ENCODE results near the gene SNX2.

SNX2 gene

DNA sequence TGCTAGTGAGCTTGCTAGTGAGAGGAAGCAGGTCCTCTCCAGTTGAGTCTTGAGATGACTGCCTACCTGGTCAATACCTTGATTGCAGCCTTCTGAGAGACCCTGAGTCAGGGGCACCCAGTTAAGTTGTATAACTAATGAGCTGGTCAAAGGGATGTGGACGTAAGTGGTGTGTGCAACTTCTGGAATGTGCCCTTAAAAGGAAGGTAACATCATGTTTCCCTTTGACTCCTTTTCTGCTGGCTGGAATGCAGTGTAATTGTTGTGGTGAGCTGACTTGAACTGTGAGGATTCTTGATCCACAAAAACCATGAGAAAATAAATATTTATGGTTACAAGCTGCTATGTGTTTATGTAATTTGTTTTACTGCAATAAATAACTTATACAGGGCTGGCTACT lies 2.4 kb upstream of the SNX2 start:
- DNase-seq (ENCODE audit: low read depth) = no peak

- DNase-seq (ENCODE audit: low read depth) = no peak
Observed at GRCh38 chr5:122773619-122774018, 1.3 kb upstream of the SNX2 start.

DNA sequence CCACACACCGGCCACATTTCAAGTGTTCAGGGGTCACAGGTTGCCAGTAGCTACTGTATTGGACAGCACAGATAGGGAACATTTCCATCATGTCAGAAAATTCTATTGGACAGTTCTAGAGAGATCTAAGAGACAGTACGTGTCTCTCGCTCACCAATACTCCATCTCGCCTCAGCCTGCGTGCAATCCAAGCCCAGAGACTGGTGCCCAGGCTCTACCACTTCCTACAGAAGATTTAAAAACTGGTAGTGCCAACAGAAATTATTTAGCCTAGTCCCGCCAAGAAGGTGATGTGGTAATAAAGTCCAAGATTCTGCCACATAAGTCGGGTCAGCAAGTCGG lies 390 bp upstream of the SNX2 start:
- DNase-seq (ENCODE audit: low read depth) = no peak

- DNase-seq (ENCODE audit: low read depth) = no peak
Observed at GRCh38 chr5:122775550-122776542, 966 bp downstream of the SNX2 start.

- no peak for DNase-seq (ENCODE audit: low read depth)
Observed at GRCh38 chr5:122778157-122778556, 3.3 kb downstream of the SNX2 start.

DNA sequence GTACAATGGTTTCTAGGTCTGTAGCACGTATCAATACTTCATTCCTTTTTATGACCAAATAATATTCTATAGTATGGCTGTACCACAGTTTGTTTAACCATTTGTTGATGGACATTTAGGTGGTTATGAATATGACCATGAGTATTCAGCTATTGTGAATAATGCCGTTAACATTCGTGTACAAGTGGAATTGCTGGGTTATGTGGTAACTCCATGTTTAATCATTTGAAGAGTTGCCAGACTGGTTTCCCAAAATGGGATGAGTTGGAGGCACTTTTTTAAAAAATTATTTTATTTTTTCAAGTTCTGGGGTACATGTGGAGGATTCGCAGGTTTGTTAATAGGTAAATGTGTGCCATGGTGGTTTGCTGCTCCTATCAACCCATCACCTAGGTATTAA lies 4.6 kb downstream of the SNX2 start:
- DNase-seq (ENCODE audit: low read depth) = no peak

- DNase-seq (ENCODE audit: low read depth) = no peak
Observed at GRCh38 chr5:122780296-122780695, 5.4 kb downstream of the SNX2 start.

- no peak for DNase-seq (ENCODE audit: low read depth)
Observed at GRCh38 chr5:122781465-122781864, 6.6 kb downstream of the SNX2 start.

DNA sequence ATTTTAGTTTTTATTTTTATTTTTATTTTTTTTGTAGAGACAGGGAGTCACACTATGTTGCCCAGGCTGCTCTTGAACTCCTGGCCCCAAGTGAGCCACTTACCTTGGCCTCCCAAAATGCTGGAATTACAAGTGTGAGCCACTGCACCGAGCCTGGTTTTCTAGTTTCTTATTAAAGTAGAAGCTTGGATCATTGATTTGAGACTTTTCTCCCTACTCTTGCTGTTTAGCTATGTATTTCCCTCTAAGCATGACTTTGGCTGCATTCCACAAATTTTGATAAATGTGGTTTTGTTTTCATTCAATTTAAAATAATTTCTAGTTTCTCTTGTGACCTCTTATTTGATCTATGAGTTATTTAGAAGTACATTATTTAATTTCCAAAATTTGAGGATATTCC lies 10.4 kb downstream of the SNX2 start:
- DNase-seq (ENCODE audit: low read depth) = no peak

GRCh38 chr5:122788371-122788770 lies 13.5 kb downstream of the SNX2 start:
- DNase-seq (ENCODE audit: low read depth) = no peak

- DNase-seq (ENCODE audit: low read depth) = no peak
Observed at GRCh38 chr5:122788996-122789395, 14.1 kb downstream of the SNX2 start.

DNA sequence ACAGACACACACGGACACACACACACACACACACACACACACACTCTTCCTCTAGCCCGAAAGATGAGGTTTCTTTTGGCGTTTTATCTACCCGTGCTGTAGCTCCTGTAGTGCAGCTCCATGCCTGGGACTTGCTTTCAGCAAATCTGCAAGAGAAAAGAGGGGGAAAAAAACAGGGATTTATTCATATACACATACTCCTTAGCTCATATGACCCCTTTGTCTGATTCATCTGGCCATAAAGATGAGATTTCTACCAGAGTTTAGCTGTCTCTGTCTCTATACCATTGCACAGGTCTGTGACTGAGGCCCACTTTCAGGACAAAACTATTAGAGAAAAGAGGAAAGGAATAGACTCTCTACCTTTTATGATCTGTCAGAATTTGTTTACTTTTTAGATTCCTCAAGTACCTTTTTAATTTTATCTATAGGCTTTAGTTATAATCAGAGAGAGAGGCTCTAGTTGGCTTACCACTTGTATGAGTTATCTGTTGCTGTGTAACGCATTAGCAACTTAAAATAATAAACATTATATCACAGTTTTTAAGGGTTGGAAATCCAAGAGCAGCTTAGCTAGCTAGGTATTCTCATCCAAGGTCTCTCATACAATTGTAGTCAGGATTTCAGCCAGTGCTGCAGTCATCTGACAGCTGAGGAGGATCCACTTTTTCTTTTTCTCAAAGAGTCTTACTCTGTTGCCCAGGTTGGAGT lies 14.7 kb downstream of the SNX2 start:
- no peak for DNase-seq (ENCODE audit: low read depth)

DNA sequence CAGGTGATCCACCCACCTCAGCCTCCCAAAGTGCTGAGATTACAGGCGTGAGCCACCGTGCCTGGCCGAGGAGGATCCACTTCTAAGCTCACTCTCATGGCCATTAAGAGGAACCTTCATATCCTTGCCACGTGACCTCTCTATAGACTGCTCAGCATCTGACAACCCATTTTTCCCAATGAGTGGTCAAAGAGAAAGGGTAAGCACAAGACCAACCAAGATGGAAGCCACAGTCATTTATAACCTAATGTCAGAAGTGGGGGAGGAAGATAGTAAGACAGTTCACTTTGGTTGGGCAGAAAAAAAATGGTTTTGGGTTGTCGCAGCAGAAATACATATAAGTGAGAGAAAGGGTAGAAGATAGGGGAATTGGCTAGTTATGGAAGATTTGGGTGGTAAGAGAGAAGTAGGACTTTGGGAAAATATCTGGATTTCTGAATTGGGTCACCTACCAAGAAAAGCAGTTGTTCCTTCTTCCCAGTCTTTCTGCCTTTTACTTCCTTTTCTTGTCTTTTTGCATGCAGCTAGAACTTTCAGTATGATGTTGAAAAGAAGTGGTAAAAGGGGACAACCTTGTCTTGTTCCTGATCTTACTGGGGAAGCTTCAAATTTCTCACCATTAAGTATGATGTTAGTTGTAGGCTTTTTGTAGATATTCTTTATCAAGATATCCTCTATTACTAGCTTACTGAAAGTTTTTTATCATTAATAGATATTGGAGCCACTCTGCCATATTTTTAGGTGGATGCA lies 15.6 kb downstream of the SNX2 start:
- DNase-seq (ENCODE audit: low read depth) = no peak

GRCh38 chr5:122805481-122805880 lies 30.6 kb downstream of the SNX2 start:
- DNase-seq (ENCODE audit: low read depth) = no peak

GRCh38 chr5:122810405-122810804 lies 35.5 kb downstream of the SNX2 start:
- DNase-seq (ENCODE audit: low read depth) = no peak

DNA sequence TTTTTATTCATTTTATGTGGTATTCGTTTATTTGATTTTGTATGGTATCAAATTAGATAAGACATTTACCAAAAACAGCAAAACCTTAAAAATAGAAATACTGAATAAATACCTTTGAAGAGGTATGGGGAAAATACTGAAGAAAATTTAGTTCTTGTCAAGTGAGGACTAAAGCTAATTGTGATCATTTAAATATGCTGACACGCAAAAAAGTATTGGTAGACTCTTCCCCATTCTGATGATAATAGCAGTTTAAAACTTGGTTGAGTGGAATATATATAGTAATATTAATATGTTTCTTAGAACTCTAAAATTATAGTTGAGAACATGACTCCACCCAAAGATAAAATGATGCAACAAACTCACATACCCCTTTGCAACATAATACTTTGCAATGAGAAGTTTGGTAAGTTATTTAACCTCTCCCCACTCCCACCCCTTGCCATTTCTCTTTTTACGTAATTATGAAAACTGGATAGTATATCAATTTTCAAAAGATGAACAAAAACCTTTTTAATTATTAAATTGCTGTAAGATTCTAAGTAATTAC lies 40.4 kb downstream of the SNX2 start:
- no peak for DNase-seq (ENCODE audit: low read depth)

DNA sequence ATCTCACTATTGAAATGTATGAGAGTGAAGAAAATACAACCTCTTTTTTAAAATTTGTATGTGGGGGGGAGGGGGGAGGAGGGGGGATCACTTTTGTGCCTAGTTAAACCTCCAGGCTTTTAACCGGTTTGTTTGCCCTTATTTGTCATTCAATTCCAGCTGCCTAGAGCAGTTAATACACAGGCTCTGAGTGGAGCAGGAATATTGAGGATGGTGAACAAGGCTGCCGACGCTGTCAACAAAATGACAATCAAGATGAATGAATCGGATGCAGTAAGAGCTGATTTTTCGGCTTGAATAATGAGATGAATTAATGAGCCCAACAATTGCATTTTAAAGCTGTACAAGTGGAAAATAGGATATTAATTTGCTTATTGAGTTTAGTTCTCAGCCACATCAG lies 41.9 kb downstream of the SNX2 start:
- no peak for DNase-seq (ENCODE audit: low read depth)

DNA sequence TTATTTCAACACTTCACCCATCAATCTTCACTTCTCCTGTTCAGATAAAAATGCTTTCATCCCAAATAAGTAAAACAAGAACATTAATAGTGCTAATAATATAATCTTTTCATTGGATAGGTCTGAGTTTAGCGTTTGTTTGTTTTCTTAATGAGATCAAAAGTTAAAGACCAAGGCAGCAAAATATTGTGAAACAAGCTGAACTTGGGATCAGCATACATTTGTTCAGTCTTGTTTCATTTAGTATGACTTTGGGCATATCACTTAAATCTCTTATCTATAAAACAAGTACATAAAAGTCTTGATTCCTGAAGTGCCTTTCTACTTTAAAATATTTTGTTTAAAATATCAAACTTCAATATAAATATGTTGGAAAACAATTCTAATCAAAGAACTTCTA lies 57.1 kb downstream of the SNX2 start:
- DNase-seq (ENCODE audit: low read depth) = no peak

GRCh38 chr5:122835681-122836080 lies 60.8 kb downstream of the SNX2 start:
- no peak for DNase-seq (ENCODE audit: low read depth)

GRCh38 chr5:122836947-122837346 lies 62.1 kb downstream of the SNX2 start:
- DNase-seq (ENCODE audit: low read depth) = no peak

DNA sequence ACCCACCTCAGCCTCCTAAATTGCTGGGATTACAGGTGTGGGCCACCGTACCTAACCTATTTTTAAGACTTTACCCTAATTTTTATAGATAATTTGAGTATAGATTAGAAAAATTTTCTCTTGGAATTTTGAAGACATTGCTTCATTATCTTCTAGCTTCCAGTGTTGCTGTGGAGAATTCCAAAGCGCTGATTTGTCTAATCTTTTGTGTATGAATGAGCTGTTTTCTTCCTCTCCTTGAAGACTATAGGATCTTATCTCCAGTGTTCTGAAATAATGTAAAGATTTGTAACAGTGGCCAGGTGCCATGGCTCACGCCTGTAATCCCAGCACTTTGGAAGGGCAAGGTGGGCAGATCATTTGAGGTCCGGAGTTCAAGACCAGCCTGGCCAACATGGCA lies 64.9 kb downstream of the SNX2 start:
- no peak for DNase-seq (ENCODE audit: low read depth)

- no peak for DNase-seq (ENCODE audit: low read depth)
Observed at GRCh38 chr5:122842016-122842580, 67.2 kb downstream of the SNX2 start.

Measured in activated gamma-delta T cell treated with anti-CD3 and anti-CD28 coated beads, Interleukin-2, amount 50 U/mL, for 16 hours (primary cell).